GM20431 (cell line): ENCODE measurements around the gene C20orf144.
"Not testable (repeated sequence)": the region's sequence is repeated elsewhere in the genome, so short reads cannot be mapped to it uniquely, and the experiment has no call there.

Experiments used
- in situ Hi-C: fragments of 300-500 bp; cut with MseI, MboI; formaldehyde crosslinking; loops from one replicate; pipeline ENCODE4 v1.15.0; 2020; ENCODE audit warnings: low sequenced_read_pairs; ENCODE audit not compliant: unreplicated experiment

Gene C20orf144

DNA sequence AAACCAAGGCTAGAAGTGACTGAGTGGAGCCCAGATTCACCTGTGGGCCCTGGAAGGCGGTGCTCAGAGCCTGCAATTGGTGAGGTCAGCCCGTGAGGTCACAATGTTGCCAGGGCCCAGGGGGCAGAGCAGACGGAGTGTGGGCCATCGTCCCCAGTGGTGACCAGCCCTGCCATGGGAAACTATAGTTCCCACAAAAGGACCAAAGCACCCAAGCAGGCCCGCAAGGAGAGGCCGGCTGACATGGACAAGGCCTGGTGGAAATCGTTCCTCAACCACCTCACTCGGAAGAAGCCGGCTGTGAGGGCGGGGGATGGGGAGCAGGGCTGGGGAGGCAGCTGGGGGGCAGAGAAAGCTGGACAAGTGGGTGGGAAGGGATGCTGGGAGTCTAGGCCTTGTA lies at the start of gene C20orf144:
Gene C20orf144, plus strand, starts transcription at position 156 of the 400 bp plus-strand sequence. Its CDS starts 19 bp downstream, at position 175.
- in situ Hi-C loops, result no loop called here

- in situ Hi-C loops, result no loop called here
These were observed 40.3 kb upstream of the C20orf144 start for GRCh38 chr20:33621717-33622400.

GRCh38 chr20:33622705-33623365 lies 39.3 kb upstream of the C20orf144 start:
- in situ Hi-C loops, result no loop called here

DNA sequence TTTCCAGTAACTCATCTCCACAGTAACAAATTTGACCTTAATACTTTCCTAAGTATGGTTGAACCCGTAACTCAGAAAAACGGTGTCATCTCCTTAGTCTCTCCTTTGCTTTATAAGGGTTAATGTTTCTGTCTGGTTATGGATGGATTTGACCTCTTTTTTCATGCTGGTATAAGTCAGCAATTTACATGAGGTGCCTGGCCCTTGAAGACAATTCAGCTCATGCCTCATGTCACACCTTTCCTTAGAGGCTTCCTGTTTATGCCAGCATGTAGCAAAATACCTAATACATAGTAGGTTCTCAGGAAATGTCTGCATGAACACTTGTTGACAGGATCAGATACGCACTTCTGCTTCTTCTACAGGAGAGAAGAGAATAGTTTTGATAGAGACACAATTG lies 37.7 kb upstream of the C20orf144 start:
- in situ Hi-C loops, result no loop called here

DNA sequence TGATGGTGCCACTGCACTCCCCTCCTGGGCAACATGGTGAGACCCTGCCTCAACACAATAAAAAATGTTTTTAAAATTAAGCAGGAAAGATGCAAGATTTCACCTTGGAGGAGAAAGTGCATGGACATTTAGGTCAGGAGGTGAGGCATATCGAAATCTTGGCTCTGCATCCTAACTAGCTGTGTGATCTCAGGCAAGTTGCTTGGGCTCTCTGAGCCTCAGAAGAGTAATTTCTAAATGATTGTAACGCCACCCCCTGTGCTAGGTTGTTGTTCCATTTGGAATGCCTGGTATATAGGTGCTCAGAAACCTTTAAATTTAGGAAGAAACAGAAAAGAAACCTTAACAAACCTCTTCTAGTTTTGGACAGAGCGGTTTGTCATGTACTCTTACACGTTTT lies 35.9 kb upstream of the C20orf144 start:
- in situ Hi-C loops, result no loop called here

DNA sequence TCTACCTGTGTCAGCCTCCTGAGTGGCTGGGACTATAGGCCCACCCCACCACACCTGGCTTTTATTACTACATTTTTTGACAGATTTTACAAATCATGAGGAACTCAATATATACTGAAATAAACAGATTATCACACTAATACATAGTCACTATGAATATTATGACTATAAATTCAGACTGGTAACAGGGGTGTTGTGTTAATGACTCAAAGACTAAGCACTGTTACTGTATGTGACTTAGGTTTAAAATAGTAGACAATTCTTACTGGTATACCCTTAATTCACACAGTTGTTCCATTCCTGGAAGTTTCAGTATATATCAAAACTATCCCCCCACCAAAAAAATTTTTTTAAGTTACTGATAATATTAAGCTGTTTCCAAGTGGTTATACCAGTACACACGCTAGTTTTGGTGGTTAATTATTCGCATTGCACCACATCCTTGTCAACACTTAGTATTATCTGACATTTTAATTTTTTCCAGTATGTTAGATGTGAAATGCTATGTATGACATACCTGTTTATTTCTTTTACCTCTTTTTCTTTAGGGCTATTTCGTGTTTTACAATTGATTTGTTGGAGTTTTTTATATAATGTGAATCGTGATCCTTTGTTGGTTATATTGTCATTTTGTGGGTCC lies 34.4 kb upstream of the C20orf144 start:
- in situ Hi-C loops, result no loop called here

GRCh38 chr20:33629533-33629932 lies 32.6 kb upstream of the C20orf144 start:
- in situ Hi-C loops, result no loop called here

DNA sequence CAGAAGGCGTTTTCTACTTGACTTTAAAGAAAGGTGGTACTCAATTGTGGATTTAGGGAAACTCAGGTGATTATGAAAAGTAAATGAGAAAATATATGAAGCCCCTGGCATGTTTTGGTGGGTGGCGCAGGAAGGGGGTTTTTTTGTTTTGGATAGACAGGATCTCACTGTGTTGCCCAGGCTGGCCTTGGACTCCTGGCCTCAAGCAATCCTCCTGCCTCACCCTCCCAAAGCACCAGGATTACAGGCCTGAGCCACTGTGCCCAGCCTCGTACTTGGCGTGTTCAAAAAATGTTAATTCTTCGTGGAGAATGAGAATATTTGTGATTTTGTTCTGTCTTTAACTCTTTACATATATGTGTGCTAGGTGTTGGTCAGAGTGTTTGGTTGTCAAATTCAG lies 32.1 kb upstream of the C20orf144 start:
- in situ Hi-C loops, result no loop called here

DNA sequence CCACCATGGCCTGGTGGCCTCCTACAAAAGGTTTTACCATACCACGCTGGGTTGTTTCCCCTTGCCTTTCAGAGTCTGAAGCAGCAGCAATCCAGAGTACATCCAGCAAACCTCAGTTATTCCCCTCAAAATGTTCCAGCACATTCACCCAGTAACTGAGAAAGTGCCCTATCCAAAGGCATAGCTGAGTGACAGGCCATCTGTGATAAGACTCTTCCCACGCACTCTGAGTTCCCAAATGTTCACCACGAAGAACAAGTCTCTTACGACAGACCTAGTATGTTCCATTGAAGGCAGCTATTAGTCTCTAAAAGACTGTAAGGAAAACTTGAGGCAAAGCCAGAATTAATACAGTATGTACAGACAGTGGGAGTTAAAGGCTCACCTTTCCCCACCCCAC lies 31.6 kb upstream of the C20orf144 start:
- in situ Hi-C loops, result no loop called here

- in situ Hi-C loops, result not testable (repeated sequence)
These were observed 30.2 kb upstream of the C20orf144 start for GRCh38 chr20:33631910-33632309.

GRCh38 chr20:33635341-33635740 lies 26.8 kb upstream of the C20orf144 start:
- in situ Hi-C loops, result no loop called here

DNA sequence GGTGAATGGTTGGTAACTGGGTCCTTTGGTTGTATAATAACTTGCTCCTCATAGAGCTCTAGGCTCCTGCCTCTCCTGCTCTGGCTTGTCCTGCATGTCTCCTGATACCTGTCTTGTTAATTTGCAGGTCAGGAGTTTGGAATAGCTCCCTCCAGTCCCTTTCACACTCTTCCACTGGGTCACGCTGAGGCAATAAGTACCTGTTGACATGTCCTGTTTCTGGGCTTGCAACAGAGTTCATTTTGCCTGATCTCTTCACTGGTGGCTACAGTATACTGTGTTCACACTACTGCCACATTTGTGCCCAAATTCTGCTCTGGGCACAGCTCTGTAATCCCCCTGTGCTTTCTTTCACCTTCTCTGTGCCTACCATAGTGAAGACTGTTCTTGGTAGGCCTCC lies 25.4 kb upstream of the C20orf144 start:
- in situ Hi-C loops, result no loop called here

DNA sequence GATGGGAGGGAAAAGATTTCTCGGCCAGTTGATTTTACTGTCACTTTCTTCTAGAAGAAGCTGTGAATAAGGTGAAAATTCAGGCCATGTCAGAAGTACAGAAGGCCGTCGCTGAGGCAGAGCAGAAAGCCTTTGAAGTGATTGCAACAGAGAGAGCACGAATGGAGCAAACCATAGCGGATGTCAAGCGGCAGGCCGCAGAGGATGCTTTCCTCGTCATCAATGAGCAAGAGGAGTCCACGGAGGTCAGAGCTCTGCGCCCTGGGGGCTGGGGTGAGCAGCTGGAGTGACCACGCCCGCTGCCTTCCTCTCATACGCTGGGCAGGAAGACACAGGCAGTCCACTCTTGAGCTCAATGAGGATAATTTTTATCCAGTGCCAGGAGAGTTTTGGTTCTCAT lies 21.8 kb upstream of the C20orf144 start:
- in situ Hi-C loops, result no loop called here

DNA sequence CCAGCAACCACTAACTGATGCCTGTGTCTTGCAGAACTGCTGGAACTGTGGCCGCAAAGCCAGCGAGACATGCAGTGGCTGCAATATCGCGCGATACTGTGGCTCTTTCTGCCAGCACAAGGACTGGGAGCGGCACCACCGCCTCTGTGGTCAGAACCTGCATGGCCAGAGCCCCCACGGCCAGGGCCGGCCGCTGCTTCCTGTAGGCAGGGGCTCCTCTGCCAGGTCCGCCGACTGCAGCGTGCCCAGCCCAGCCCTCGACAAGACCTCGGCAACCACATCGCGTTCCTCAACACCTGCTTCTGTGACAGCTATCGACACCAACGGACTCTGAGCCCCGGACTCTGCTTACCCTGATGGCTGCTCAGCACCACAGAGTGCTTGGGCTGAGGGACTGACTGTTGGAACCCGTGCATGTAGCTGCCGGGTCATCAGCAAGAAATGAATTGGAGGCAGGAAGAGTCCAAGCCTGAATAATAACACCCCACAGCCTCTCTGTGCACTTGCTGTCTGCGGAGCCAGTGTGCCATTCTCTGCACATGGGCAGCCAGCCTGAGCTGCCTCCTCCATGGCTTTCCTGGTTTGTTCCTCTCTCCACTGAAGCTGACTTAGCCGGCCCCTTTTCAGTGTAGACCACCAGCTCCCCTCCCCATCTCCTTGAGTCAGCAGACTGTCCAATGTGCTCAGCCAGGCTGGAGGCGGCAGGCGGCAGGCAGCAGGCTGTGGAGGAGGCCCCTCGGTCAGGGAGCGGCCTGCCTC lies 17.6 kb upstream of the C20orf144 start:
- in situ Hi-C loops, result no loop called here

- in situ Hi-C loops, result no loop called here
These were observed 17.1 kb upstream of the C20orf144 start for GRCh38 chr20:33645072-33645358.

GRCh38 chr20:33645396-33645795 lies 16.7 kb upstream of the C20orf144 start:
- in situ Hi-C loops, result no loop called here

GRCh38 chr20:33646191-33646590 lies 15.9 kb upstream of the C20orf144 start:
- in situ Hi-C loops, result no loop called here

GRCh38 chr20:33646959-33647602 lies 15.0 kb upstream of the C20orf144 start:
- in situ Hi-C loops, result not testable (repeated sequence)

- in situ Hi-C loops, result no loop called here
These were observed 14.3 kb upstream of the C20orf144 start for GRCh38 chr20:33647603-33648395.
